Motor neuron (in vitro differentiated cells): ENCODE results near the gene MACROD2. TPM values are rescaled to one million over a fixed set of nuclear protein-coding genes. Genes with fewer than 3 reads are reported as not detected.

ENCODE experiments used
- ATAC-seq, 8 experiments: fragments of 200-7000 bp; cut with Tn5 transposase; replicated peaks in 6 of 8; 2 replicates each; pipeline ENCODE4 v1.8.0; 2021; ENCODE audit warnings: mild to moderate bottlenecking in 8 of 8, moderate library complexity in 8 of 8
- H3K27ac ChIP-seq, 2 donors: fragments of 250-450 bp; sonication (Bioruptor Pico); 2 replicates each; pipeline ENCODE4 v1.9.0; 2021; ENCODE audit warnings: antibody characterized with exemption in 2 of 2, mild to moderate bottlenecking in 2 of 2, moderate library complexity in 1 of 2
- H3K4me1 ChIP-seq, 2 donors: fragments of 250-450 bp; sonication (Bioruptor Pico); replicated peaks in 1 of 2; 2 replicates each; pipeline ENCODE4 v1.6.1; 2021; ENCODE audit warnings: antibody characterized with exemption in 2 of 2, mild to moderate bottlenecking in 2 of 2, moderate library complexity in 1 of 2
- H3K4me3 ChIP-seq, 5 donors: fragments of 250-450 bp; sonication (Bioruptor Pico); 2 replicates each; pipeline ENCODE4 v1.9.0; 2021; ENCODE audit warnings: antibody characterized with exemption in 5 of 5, mild to moderate bottlenecking in 5 of 5, moderate library complexity in 4 of 5
- WGBS, 10 experiments: fragments of 450-650 bp; shearing (Covaris generic); methylation state at CpG; one replicate each; pipeline ENCODE4 v1.0.0; 2022; 5-methylcytosine and 5-hydroxymethylcytosine counted together
- in situ Hi-C, 9 experiments: fragments of 400-800 bp; cut with MboI; loops; one replicate each; pipeline ENCODE4 v1.15.0; 2021; ENCODE audit warnings: low sequenced_read_pairs in 9 of 9, low pct_unique_long_range_greater_than_20kb in 2 of 9; ENCODE audit not compliant: unreplicated experiment in 9 of 9
- total RNA-seq, 8 experiments: library from RNA; unstranded; fragments of 300-600 nt; gene quantifications; 2 replicates each; pipeline versions ENCODE4 v1.2.3 to v1.2.4, GENCODE V29; 2022

MACROD2 gene
- total RNA-seq, 8 experiments from 2014 or later: 4.3 to 24.9 (median 10.4) TPM

- 0 to 80% (median 43%) methylated on average over 1 of the region's 1 CpG; no CpG with 5 or more reads in 3 of the 10 experiments for WGBS, 10 experiments
- Histone ChIP-seq H3K27ac (peak overlapping the region in 1 of 2 donors; percentile 5), H3K4me3 (no peak overlapping the region), H3K4me1 (peaks cover 18 to 31% of the 10 kb centered on the region in 2 donors)
- ATAC-seq: no peak
- in situ Hi-C loops: no loop called here
Observed at GRCh38 chr20:15612769-15613168, 1617.5 kb downstream of the MACROD2 start.

- 15 to 100% (median 90%) methylated on average over 1 to 4 of the region's 4 CpGs for WGBS, 10 experiments
- H3K4me1 ChIP-seq: peaks cover 18 to 31% of the 10 kb centered on the region in 2 donors
- H3K27ac ChIP-seq: no peak overlapping the region
- no peak overlapping the region for H3K4me3 ChIP-seq
- in situ Hi-C loops: no loop called here
- no peak for ATAC-seq
Observed at GRCh38 chr20:15613530-15613929, 1618.2 kb downstream of the MACROD2 start.

- 20 to 100% (median 80%) methylated on average over 1 of the region's 1 CpG; no CpG with 5 or more reads in 3 of the 10 experiments for WGBS, 10 experiments
Observed at GRCh38 chr20:15616626-15617025, 1621.3 kb downstream of the MACROD2 start.

GRCh38 chr20:15618110-15618509 lies 1622.8 kb downstream of the MACROD2 start:
- in situ Hi-C loops: no loop called here
- ATAC-seq: peak in 3 of 8 experiments; percentile 76 to 91 (median 80)
- Histone ChIP-seq H3K4me3 (no peak overlapping the region), H3K27ac (no peak overlapping the region), H3K4me1 (peaks cover 0 to 3% of the 10 kb centered on the region in 2 donors)
- 0 to 100% (median 35%) methylated on average over 1 of the region's 2 CpGs; no CpG with 5 or more reads in 4 of the 10 experiments for whole genome bisulfite sequencing, 10 experiments

More at GRCh38 chr20:15616626-15617025, 1621.3 kb downstream of the MACROD2 start:
- Histone ChIP-seq H3K4me1 (peaks cover 13 to 16% of the 10 kb centered on the region in 2 donors), H3K4me3 (no peak overlapping the region), H3K27ac (no peak overlapping the region)
- in situ Hi-C loops: no loop called here
- no peak for ATAC-seq

GRCh38 chr20:15618912-15619311 lies 1623.6 kb downstream of the MACROD2 start:
- WGBS, 10 experiments: 85 to 100% (median 94%) methylated on average over 2 to 5 of the region's 5 CpGs; no CpG with 5 or more reads in 3 of the 10 experiments
- Histone ChIP-seq H3K4me3 (no peak overlapping the region), H3K4me1 (peaks cover 0 to 3% of the 10 kb centered on the region in 2 donors), H3K27ac (no peak overlapping the region)
- in situ Hi-C loops: no loop called here
- ATAC-seq: no peak

GRCh38 chr20:15619341-15619740 lies 1624.0 kb downstream of the MACROD2 start:
- ATAC-seq: no peak
- Histone ChIP-seq H3K4me1 (peaks cover 0 to 3% of the 10 kb centered on the region in 2 donors), H3K4me3 (no peak overlapping the region), H3K27ac (no peak overlapping the region)
- in situ Hi-C loops: no loop called here
- 60 to 100% (median 90%) methylated on average over 1 to 4 of the region's 4 CpGs; no CpG with 5 or more reads in 4 of the 10 experiments for WGBS, 10 experiments

GRCh38 chr20:15619816-15620215 lies 1624.5 kb downstream of the MACROD2 start:
- WGBS, 10 experiments: 25 to 100% (median 91%) methylated on average over 1 to 6 of the region's 6 CpGs; no CpG with 5 or more reads in 2 of the 10 experiments
- no peak overlapping the region for H3K4me3 ChIP-seq
- no peak for ATAC-seq
- peaks cover 0 to 3% of the 10 kb centered on the region in 2 donors for H3K4me1 ChIP-seq
- in situ Hi-C loops: no loop called here
- H3K27ac ChIP-seq: no peak overlapping the region

GRCh38 chr20:15622368-15622767 lies 1627.1 kb downstream of the MACROD2 start:
- Histone ChIP-seq H3K4me3 (no peak overlapping the region), H3K4me1 (peaks cover 0 to 3% of the 10 kb centered on the region in 2 donors), H3K27ac (no peak overlapping the region)
- in situ Hi-C loops: no loop called here
- peak in 4 of 8 experiments; percentile 33 to 100 (median 92) for ATAC-seq
- 52 to 100% (median 90%) methylated on average over 1 to 6 of the region's 6 CpGs for WGBS, 10 experiments

- Histone ChIP-seq H3K4me3 (no peak overlapping the region), H3K27ac (no peak overlapping the region), H3K4me1 (peaks cover 0 to 3% of the 10 kb centered on the region in 2 donors)
- in situ Hi-C loops: no loop called here
- WGBS, 10 experiments: 57 to 100% (median 82%) methylated on average over 1 to 2 of the region's 2 CpGs; no CpG with 5 or more reads in 1 of the 10 experiments
- ATAC-seq: peak in 4 of 8 experiments; percentile 20 to 96 (median 88)
Observed at GRCh38 chr20:15623215-15623614, 1627.9 kb downstream of the MACROD2 start.

GRCh38 chr20:15625981-15626380 lies 1630.7 kb downstream of the MACROD2 start:
- Histone ChIP-seq H3K27ac (no peak overlapping the region), H3K4me3 (no peak overlapping the region), H3K4me1 (peaks cover 0 to 3% of the 10 kb centered on the region in 2 donors)
- WGBS, 10 experiments: 58 to 100% (median 97%) methylated on average over 1 to 2 of the region's 2 CpGs
- ATAC-seq: no peak
- in situ Hi-C loops: no loop called here

- in situ Hi-C loops: no loop called here
Observed at GRCh38 chr20:15627089-15627488, 1631.8 kb downstream of the MACROD2 start.

GRCh38 chr20:15627501-15627903 lies 1632.2 kb downstream of the MACROD2 start:
- in situ Hi-C loops: no loop called here
- Histone ChIP-seq H3K4me1 (peaks cover 0 to 3% of the 10 kb centered on the region in 2 donors), H3K4me3 (no peak overlapping the region), H3K27ac (no peak overlapping the region)
- ATAC-seq: no peak

More at GRCh38 chr20:15627089-15627488, 1631.8 kb downstream of the MACROD2 start:
- Histone ChIP-seq H3K4me1 (peaks cover 0 to 3% of the 10 kb centered on the region in 2 donors), H3K27ac (no peak overlapping the region), H3K4me3 (no peak overlapping the region)
- 65 to 100% (median 85%) methylated on average over 2 to 3 of the region's 3 CpGs; no CpG with 5 or more reads in 4 of the 10 experiments for WGBS, 10 experiments
- no peak for ATAC-seq

GRCh38 chr20:15628851-15629353 lies 1633.6 kb downstream of the MACROD2 start:
- no peak overlapping the region for H3K27ac ChIP-seq
- in situ Hi-C loops: no loop called here
- no peaks in the 10 kb centered on the region for H3K4me1 ChIP-seq
- ATAC-seq: peak in 4 of 8 experiments; percentile 25 to 83 (median 62)
- no peak overlapping the region for H3K4me3 ChIP-seq
- WGBS, 10 experiments: 10 to 97% (median 56%) methylated on average over 2 to 4 of the region's 4 CpGs; no CpG with 5 or more reads in 1 of the 10 experiments

GRCh38 chr20:15630360-15630759 lies 1635.0 kb downstream of the MACROD2 start:
- no peak overlapping the region for H3K27ac ChIP-seq
- 30 to 100% (median 77%) methylated on average over 1 to 4 of the region's 4 CpGs; no CpG with 5 or more reads in 3 of the 10 experiments for WGBS, 10 experiments
- peak in 3 of 8 experiments; percentile 25 to 68 (median 68) for ATAC-seq
- H3K4me1 ChIP-seq: no peaks in the 10 kb centered on the region
- H3K4me3 ChIP-seq: no peak overlapping the region
- in situ Hi-C loops: no loop called here
